Endothelial cell of umbilical vein (primary cell): ENCODE data around the gene WDR89. TPM values are rescaled to one million over a fixed set of nuclear protein-coding genes. Genes with fewer than 3 reads are reported as not detected.

Experiments
- BruUV-seq: library from RNA; stranded (reverse); fragments of 400-500 nt; replicated peaks from 2 replicates; lab custom pipeline; 2021; lab: Mats Ljungman, UMichigan
- CTCF ChIA-PET: fragments of 300-600, 350-600 bp; sonication (Branson Sonifier 250); formaldehyde crosslinking; loops from one replicate; lab custom pipeline; 2021; ENCODE audit warnings: antibody characterized with exemption, inconsistent platforms; lab: Charles Lee
- POLR2A ChIA-PET: fragments of 300-600, 350-600 bp; sonication (Branson Sonifier 250); formaldehyde crosslinking; loops from one replicate; lab custom pipeline; 2021; ENCODE audit warnings: antibody characterized with exemption, inconsistent platforms; lab: Charles Lee
- DNase-seq: peaks from one replicate; pipeline ENCODE4 v3.0.0-alpha.2; 2011; ENCODE audit warnings: low read depth, low spot score
- FAIRE-seq: peaks from 2 replicates; lab custom pipeline; 2011; peaks lifted over from hg19 to GRCh38; lab: Jason Lieb, UNC
- H2AFZ ChIP-seq: 2 replicates; pipeline ENCODE4 v1.6.0; 2012; ENCODE audit warnings: low read depth, low read length, control low read depth, inconsistent platforms
- H3K27ac ChIP-seq: 2 replicates; pipeline ENCODE4 v1.5.1; 2011; ENCODE audit warnings: low read depth, mild to moderate bottlenecking, control low read depth, low read length, moderate library complexity; ENCODE audit not compliant: insufficient read depth
- H3K27me3 ChIP-seq, 2 experiments: 2 replicates each; pipeline versions ENCODE4 v1.6.0 to v1.6.1; 2011; ENCODE audit warnings: low read length in 2 of 2, mixed read lengths in 1 of 2; ENCODE audit not compliant: control insufficient read depth in 2 of 2, insufficient read depth in 2 of 2
- H3K36me3 ChIP-seq, 2 experiments: 2 replicates in 1 of 2; 3 replicates in 1 of 2; pipeline ENCODE4 v1.5.1; 2011; ENCODE audit warnings: low read length in 2 of 2, mild to moderate bottlenecking in 1 of 2, moderate library complexity in 1 of 2; ENCODE audit not compliant: control insufficient read depth in 2 of 2, insufficient read depth in 2 of 2; ENCODE audit errors: extremely low read depth in 1 of 2
- H3K4me1 ChIP-seq: 3 replicates; pipeline ENCODE4 v1.5.1; 2011; ENCODE audit warnings: mild to moderate bottlenecking, low read length; ENCODE audit not compliant: control insufficient read depth, insufficient read depth; ENCODE audit errors: extremely low read depth
- H3K4me2 ChIP-seq: 2 replicates; pipeline ENCODE4 v1.6.1; 2011; ENCODE audit warnings: low read length, control low read depth, mixed read lengths; ENCODE audit not compliant: insufficient read depth
- H3K4me3 ChIP-seq, 3 experiments: fragments of 200-600 bp in 1 of 3; sonication (generic), shearing (Covaris generic) in 1 of 3; replicated peaks in 1 of 3; 2 replicates each; pipeline ENCODE4 v1.5.1; 2011 to 2016; ENCODE audit warnings: control low read depth in 3 of 3, low read length in 3 of 3, mild to moderate bottlenecking in 2 of 3, inconsistent platforms in 1 of 3, low read depth in 1 of 3, moderate library complexity in 1 of 3; ENCODE audit not compliant: insufficient read depth in 1 of 3
- H3K79me2 ChIP-seq: 2 replicates; pipeline ENCODE4 v1.6.0; 2012; ENCODE audit warnings: low read length, inconsistent platforms; ENCODE audit not compliant: control insufficient read depth, insufficient read depth
- H3K9ac ChIP-seq: replicated peaks from 2 replicates; pipeline ENCODE3; 2011; ENCODE audit warnings: low read length, control low read depth; ENCODE audit not compliant: insufficient read depth; ENCODE audit errors: extremely low read depth
- H3K9me1 ChIP-seq: replicated peaks from 3 replicates; pipeline ENCODE4 v1.6.0; 2011; ENCODE audit warnings: mild to moderate bottlenecking, low read length; ENCODE audit not compliant: control insufficient read depth, insufficient read depth; ENCODE audit errors: extremely low read depth
- H3K9me3 ChIP-seq: replicated peaks from 2 replicates; pipeline ENCODE4 v1.5.1; 2012; ENCODE audit warnings: low read length, inconsistent platforms; ENCODE audit not compliant: control insufficient read depth, insufficient read depth
- H4K20me1 ChIP-seq: replicated peaks from 2 replicates; pipeline ENCODE3; 2011; ENCODE audit warnings: mild to moderate bottlenecking, low read length; ENCODE audit not compliant: control insufficient read depth, insufficient read depth; ENCODE audit errors: extremely low read depth
- CTCF ChIP-seq, 2 donors: IDR thresholded peaks; 1 replicate in 1 of 2; 2 replicates in 1 of 2; pipeline ENCODE4 v1.5.1; 2011; ENCODE audit warnings: low read length in 2 of 2, mild to moderate bottlenecking in 2 of 2, moderate library complexity in 2 of 2, control low read depth in 1 of 2, inconsistent platforms in 1 of 2, low read depth in 1 of 2; ENCODE audit not compliant: insufficient read depth in 1 of 2; ENCODE audit errors: extremely low read depth in 1 of 2
- EZH2 ChIP-seq: IDR thresholded peaks from 2 replicates; pipeline ENCODE4 v1.6.1; 2012; ENCODE audit warnings: borderline replicate concordance, low read depth, mild to moderate bottlenecking, moderate library complexity, low read length, inconsistent platforms; ENCODE audit not compliant: severe bottlenecking
- FOS ChIP-seq: IDR thresholded peaks from 2 replicates; pipeline ENCODE4 v1.6.1; 2011; ENCODE audit warnings: mild to moderate bottlenecking, low read length, moderate library complexity, borderline replicate concordance; ENCODE audit not compliant: insufficient read depth
- GATA2 ChIP-seq: IDR thresholded peaks from 2 replicates; pipeline ENCODE4 v1.7.0; 2011; ENCODE audit warnings: low read depth, mild to moderate bottlenecking, moderate library complexity, mixed read lengths, low read length; ENCODE audit not compliant: insufficient read length, insufficient read depth
- JUN ChIP-seq: IDR thresholded peaks from 2 replicates; pipeline ENCODE4 v1.6.1; 2011; ENCODE audit warnings: borderline replicate concordance, low read depth; ENCODE audit not compliant: insufficient read length, insufficient read depth
- POLR2A ChIP-seq: IDR thresholded peaks from 2 replicates; pipeline ENCODE4 v1.6.1; 2012; ENCODE audit warnings: low read depth, mild to moderate bottlenecking, control low read depth, low read length
- POLR2AphosphoS5 ChIP-seq: IDR thresholded peaks from 2 replicates; pipeline ENCODE4 v1.6.1; 2012; ENCODE audit warnings: low read depth, mild to moderate bottlenecking, control low read depth, low read length, moderate library complexity; ENCODE audit not compliant: insufficient read depth
- dilution Hi-C: fragments of 300-500 bp; cut with MboI; formaldehyde crosslinking; loops from one replicate; pipeline ENCODE4 v1.15.0; 2019; ENCODE audit warnings: low sequenced_read_pairs; ENCODE audit not compliant: extremely low pct_ligation_motif_present
- intact Hi-C: fragments of 100-400 bp; cut with micrococcal nuclease; formaldehyde crosslinking; loops from one replicate; pipeline ENCODE4 v1.10.0; 2022
- polyA plus RNA-seq, 4 experiments: library from polyadenylated mRNA; depleted of rRNA in 3 of 4; stranded (reverse) in 3 of 4; unstranded in 1 of 4; fragments of >200 nt; gene quantifications; 2 replicates each; pipeline versions ENCODE4 v1.2.1 to v1.2.3, GENCODE V29; 2011 to 2012; ENCODE audit warnings: missing spikeins in 1 of 4
- total RNA-seq: library from RNA; stranded (reverse); gene quantifications from 2 replicates; pipeline ENCODE4 v1.2.3, GENCODE V29; 2021
- TF ChIP-seq, protein P1 (sequence below): IDR thresholded peaks from 2 replicates; pipeline ENCODE4 v1.6.1; 2011; ENCODE audit not compliant: insufficient read depth, insufficient read length

Gene WDR89
- total and polyA plus RNA-seq, 2 donors (not counting 3 experiments of a cell fraction or from before 2014, with no cell fraction given): 3.5 to 10.7 TPM

- H3K4me2 ChIP-seq: no peak overlapping the region
- TF ChIP-seq POLR2AphosphoS5: no peak
- TF ChIP-seq, protein P1, sequence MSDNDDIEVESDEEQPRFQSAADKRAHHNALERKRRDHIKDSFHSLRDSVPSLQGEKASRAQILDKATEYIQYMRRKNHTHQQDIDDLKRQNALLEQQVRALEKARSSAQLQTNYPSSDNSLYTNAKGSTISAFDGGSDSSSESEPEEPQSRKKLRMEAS: no peak
- TF ChIP-seq CTCF (IDR thresholded peaks at IDR 0.05; ENCODE audit: extremely low read depth in 1 of 2, insufficient read depth in 1 of 2, low read depth in 1 of 2, low read length in 2 of 2): no peak
- TF ChIP-seq JUN: no peak
- TF ChIP-seq POLR2A: no peak
- TF ChIP-seq FOS: no peak
- TF ChIP-seq GATA2: no peak
- no peak for TF ChIP-seq EZH2
- no peak overlapping the region for H3K4me3 ChIP-seq
- intact Hi-C loops: no loop called here
- H3K27me3 ChIP-seq: no peaks in the 10 kb centered on the region
- ChIA-PET CTCF (no interaction called here), POLR2A (no interaction called here)
- no peak overlapping the region for H3K9ac ChIP-seq
- no peaks in the 10 kb centered on the region for H3K36me3 ChIP-seq
- no peak overlapping the region for H3K27ac ChIP-seq
- BruUV-seq: no TSS peak
- H4K20me1 ChIP-seq: no peaks in the 10 kb centered on the region
- H3K9me3 ChIP-seq: no peaks in the 10 kb centered on the region
- no peak overlapping the region for H2AFZ ChIP-seq
- no peaks in the 10 kb centered on the region for H3K9me1 ChIP-seq
- DNase-seq: no peak
- no peaks in the 10 kb centered on the region for H3K79me2 ChIP-seq
- H3K4me1 ChIP-seq: peaks cover 5% of the 10 kb centered on the region
- no peak for FAIRE-seq
- dilution Hi-C loops: no loop called here
Measured at GRCh38 chr14:63578300-63578699, 63.4 kb downstream of the WDR89 start.
